Measurements from ENCODE around the gene ARID3A. TPM values are rescaled to one million over a fixed set of nuclear protein-coding genes. Genes with fewer than 3 reads are reported as not detected.
"Not testable (repeated sequence)": the region's sequence is repeated elsewhere in the genome, so short reads cannot be mapped to it uniquely, and the experiment has no call there.

ARID3A gene
- total RNA-seq, 4 donors from 2014 or later: 1.8 to 9.9 (median 7.8) TPM

- TF ChIP-seq, protein P1, sequence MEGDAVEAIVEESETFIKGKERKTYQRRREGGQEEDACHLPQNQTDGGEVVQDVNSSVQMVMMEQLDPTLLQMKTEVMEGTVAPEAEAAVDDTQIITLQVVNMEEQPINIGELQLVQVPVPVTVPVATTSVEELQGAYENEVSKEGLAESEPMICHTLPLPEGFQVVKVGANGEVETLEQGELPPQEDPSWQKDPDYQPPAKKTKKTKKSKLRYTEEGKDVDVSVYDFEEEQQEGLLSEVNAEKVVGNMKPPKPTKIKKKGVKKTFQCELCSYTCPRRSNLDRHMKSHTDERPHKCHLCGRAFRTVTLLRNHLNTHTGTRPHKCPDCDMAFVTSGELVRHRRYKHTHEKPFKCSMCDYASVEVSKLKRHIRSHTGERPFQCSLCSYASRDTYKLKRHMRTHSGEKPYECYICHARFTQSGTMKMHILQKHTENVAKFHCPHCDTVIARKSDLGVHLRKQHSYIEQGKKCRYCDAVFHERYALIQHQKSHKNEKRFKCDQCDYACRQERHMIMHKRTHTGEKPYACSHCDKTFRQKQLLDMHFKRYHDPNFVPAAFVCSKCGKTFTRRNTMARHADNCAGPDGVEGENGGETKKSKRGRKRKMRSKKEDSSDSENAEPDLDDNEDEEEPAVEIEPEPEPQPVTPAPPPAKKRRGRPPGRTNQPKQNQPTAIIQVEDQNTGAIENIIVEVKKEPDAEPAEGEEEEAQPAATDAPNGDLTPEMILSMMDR (IDR thresholded peaks at IDR 0.05 in 4 of 5, conservative IDR thresholded peaks at IDR 0.05 in 1 of 5): no peak
- no peak for TF ChIP-seq POLR2A (IDR thresholded peaks at IDR 0.05)
- H3K9me3 ChIP-seq: no peaks in the 10 kb centered on the region
- H3K4me3 ChIP-seq: peak overlapping the region; percentile 86 to 99 (median 90)
- in situ Hi-C loops (cut with MboI; ENCODE audit: low sequenced_read_pairs in 4 of 4): no loop called here
- no peaks in the 10 kb centered on the region for H3K36me3 ChIP-seq
- H3K27ac ChIP-seq: peak overlapping the region; percentile 89 to 94 (median 91)
- ATAC-seq (no peak), DNase-seq (no peak)
- intact Hi-C loops (cut with DNase I; ENCODE audit: low total_unique reads): loop anchor here (5.0 kb wide), 1 partner anchor 437 kb away; no protein-coding TSS in a partner anchor
- no peaks in the 10 kb centered on the region for H3K27me3 ChIP-seq
- peaks cover 50 to 62% of the 10 kb centered on the region in 2 donors for H3K4me1 ChIP-seq
These were observed 93.8 kb downstream of the ARID3A start for GRCh38 chr19:1019616-1019961.

DNA sequence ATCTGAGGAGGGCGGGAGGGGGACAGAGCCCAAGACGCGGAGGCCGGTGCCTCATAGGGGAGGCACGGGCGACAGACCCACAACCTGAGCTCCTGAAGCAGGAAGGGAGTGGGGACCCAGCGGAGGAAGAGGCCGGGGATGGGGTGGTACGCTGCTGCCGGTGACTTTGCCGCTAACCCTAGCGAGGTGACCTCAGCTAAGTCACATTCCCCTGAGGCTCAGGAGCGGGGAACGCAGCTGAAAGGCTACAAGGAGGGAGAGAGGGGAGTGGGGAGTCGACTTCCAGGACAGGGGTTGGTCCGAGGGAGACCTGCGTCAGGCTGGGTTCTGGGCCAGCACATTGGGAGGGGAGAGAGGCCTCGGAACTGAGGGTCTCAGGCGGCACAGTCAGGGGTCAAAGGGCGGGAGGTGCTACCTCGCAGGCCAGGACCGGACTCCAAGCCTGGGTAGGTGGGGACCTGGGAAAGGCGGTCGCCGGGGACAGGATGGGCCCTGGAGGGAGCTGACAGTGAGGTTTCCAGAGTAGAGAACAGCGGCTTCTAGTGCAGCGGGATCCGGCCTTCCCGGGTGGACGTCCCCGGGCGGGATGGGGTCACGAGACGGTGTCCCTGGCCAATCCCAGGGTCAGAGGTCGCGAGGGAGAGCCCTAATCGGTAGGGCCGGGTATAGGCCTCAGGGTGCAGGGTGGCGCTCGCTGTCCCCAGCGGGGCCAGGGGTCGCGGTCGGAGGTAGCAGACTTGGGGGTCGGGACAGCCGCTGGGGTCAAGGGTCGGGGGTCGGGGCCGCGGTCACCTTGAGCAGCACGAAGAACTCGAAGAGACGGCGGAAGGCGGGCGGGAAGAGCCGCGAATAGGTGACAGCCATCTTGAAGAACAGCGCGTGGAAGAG is 94.4 kb downstream of the ARID3A start:
- Histone ChIP-seq H3K36me3 (no peaks in the 10 kb centered on the region), H3K4me1 (peaks cover 46 to 55% of the 10 kb centered on the region in 2 donors), H3K27me3 (peaks cover 0 to 2% (median 1%) of the 10 kb centered on the region in 3 donors), H3K4me3 (peak overlapping the region; percentile 86 to 99 (median 90)), H3K27ac (peak overlapping the region; percentile 89 to 94 (median 91)), H3K9me3 (no peaks in the 10 kb centered on the region)
- intact Hi-C loops (cut with DNase I; ENCODE audit: low total_unique reads) (loop anchor here (5.0 kb wide), 2 partner anchors 82 to 438 kb away; partner anchors contain the start of gene GPX4), in situ Hi-C loops (cut with MboI; ENCODE audit: low sequenced_read_pairs in 4 of 4) (no loop called here)
- ATAC-seq (no peak), DNase-seq (peak in 1 of 2 donors; percentile 48)
- TF ChIP-seq, protein P1 (IDR thresholded peaks at IDR 0.05 in 4 of 5, conservative IDR thresholded peaks at IDR 0.05 in 1 of 5): no peak
- TF ChIP-seq POLR2A (IDR thresholded peaks at IDR 0.05): no peak

- H3K27me3 ChIP-seq: peaks cover 3 to 9% (median 8%) of the 10 kb centered on the region in 3 donors
- H3K27ac ChIP-seq: peak within 1 kb of the TSS; percentile 89 to 94 (median 91)
- peak; percentile 97 to 98 for DNase-seq
- peak; percentile 79 to 85 for ATAC-seq
- H3K9me3 ChIP-seq: no peaks in the 10 kb centered on the region
- H3K36me3 ChIP-seq: no peaks in the 10 kb centered on the region
- H3K4me1 ChIP-seq: peaks cover 40 to 48% of the 10 kb centered on the region in 2 donors
- intact Hi-C loops (cut with DNase I; ENCODE audit: low total_unique reads) (loop anchor here (1.0 to 5.0 kb wide), 3 partner anchors 20 to 81 kb away; partner anchors contain the start of genes GPX4 and WDR18), in situ Hi-C loops (cut with MboI; ENCODE audit: low sequenced_read_pairs in 4 of 4) (no loop called here)
- TF ChIP-seq, protein P1 (IDR thresholded peaks at IDR 0.05 in 4 of 5, conservative IDR thresholded peaks at IDR 0.05 in 1 of 5): peak in 1 of 5 experiments; percentile 27
- peak; percentile 77 to 85 for TF ChIP-seq POLR2A (IDR thresholded peaks at IDR 0.05)
- H3K4me3 ChIP-seq: peak within 1 kb of the TSS; percentile 86 to 99 (median 90)
These were observed 95.1 kb downstream of the ARID3A start, which contains the start of gene TMEM259 for GRCh38 chr19:1020868-1021425. Gene TMEM259, minus strand, starts transcription at chr19:1021123. Its CDS starts 127 bp downstream, at chr19:1020996.

DNA sequence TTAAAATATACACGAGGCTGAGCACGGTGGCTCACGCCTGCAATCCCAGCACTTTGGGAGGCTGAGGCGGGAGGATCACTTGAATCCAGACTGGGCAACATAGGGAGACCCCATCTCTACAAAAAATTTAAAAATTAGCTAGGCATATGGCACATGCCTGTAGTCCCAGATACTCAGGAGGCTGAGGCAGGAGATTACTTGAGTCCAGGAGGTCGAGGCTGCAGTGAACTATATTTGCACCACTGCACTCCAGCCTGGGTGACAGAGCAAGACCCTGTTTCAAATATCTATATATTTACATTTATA is 98.0 kb downstream of the ARID3A start:
- H3K9me3 ChIP-seq; H3K27ac ChIP-seq; in situ Hi-C loops (cut with MboI; ENCODE audit: low sequenced_read_pairs in 4 of 4); H3K36me3 ChIP-seq; DNase-seq; H3K4me3 ChIP-seq; ATAC-seq: not testable (repeated sequence)
- peaks cover 21 to 36% (median 32%) of the 10 kb centered on the region in 3 donors for H3K27me3 ChIP-seq
- peaks cover 11 to 27% of the 10 kb centered on the region in 2 donors for H3K4me1 ChIP-seq
- intact Hi-C loops (cut with DNase I; ENCODE audit: low total_unique reads): loop anchor here (5.0 kb wide), 1 partner anchor 78 kb away; the partner anchor contains the start of gene GPX4

GRCh38 chr19:1025080-1025479 is 99.2 kb downstream of the ARID3A start:
- H3K36me3 ChIP-seq; DNase-seq; H3K4me3 ChIP-seq; in situ Hi-C loops (cut with MboI; ENCODE audit: low sequenced_read_pairs in 4 of 4); H3K27ac ChIP-seq; intact Hi-C loops (cut with DNase I; ENCODE audit: low total_unique reads); H3K9me3 ChIP-seq; ATAC-seq: not testable (repeated sequence)
- Histone ChIP-seq H3K27me3 (peaks cover 21 to 36% (median 32%) of the 10 kb centered on the region in 3 donors), H3K4me1 (peaks cover 0 to 14% of the 10 kb centered on the region in 2 donors)

Other genes with a start within 250 kb of the ARID3A start
- gene FSTL3, start 249.6 kb upstream of the ARID3A start, total RNA-seq: 10 to 100 TPM in 3 of 4 donors, 1 to 10 TPM in 1; 7.5 to 20.1 (median 15.9) TPM
- gene PRSS57, start 230.6 kb upstream of the ARID3A start, total RNA-seq: not detected
- gene PALM, start 217.1 kb upstream of the ARID3A start, total RNA-seq: 10 to 100 TPM in 1 of 4 donors, 1 to 10 TPM in 3; 4.4 to 10.2 (median 7.2) TPM
- 1 to 10 TPM in 1 of 4 donors, not detected in 3; 1.2 TPM for gene MISP, start 174.9 kb upstream of the ARID3A start, total RNA-seq
- 10 to 100 TPM; 29.8 to 51.7 (median 36.7) TPM for gene PTBP1, start 128.6 kb upstream of the ARID3A start, total RNA-seq
- not detected for gene PLPPR3, start 104.1 kb upstream of the ARID3A start, total RNA-seq
- not detected for gene AZU1, start 98.2 kb upstream of the ARID3A start, total RNA-seq
- under 1 TPM in 1 of 4 donors, not detected in 3; 0.51 TPM for gene PRTN3, start 85.0 kb upstream of the ARID3A start, total RNA-seq
- under 1 TPM in 2 of 4 donors, not detected in 2; 0.46 to 0.84 TPM for gene ELANE, start 73.7 kb upstream of the ARID3A start, total RNA-seq
- 100 to 1,000 TPM; 153 to 309 (median 210) TPM for gene CFD, start 66.4 kb upstream of the ARID3A start, total RNA-seq
- gene MED16, start 32.8 kb upstream of the ARID3A start, total RNA-seq: 10 to 100 TPM; 22.0 to 67.6 (median 54.6) TPM
- not detected for gene RNU6-9, start 32.6 kb upstream of the ARID3A start, total RNA-seq
- gene R3HDM4, start 12.8 kb upstream of the ARID3A start, total RNA-seq: 10 to 100 TPM; 37.2 to 49.1 (median 44.3) TPM
- not detected for gene KISS1R, start 8.7 kb upstream of the ARID3A start, total RNA-seq
- 10 to 100 TPM in 3 of 4 donors, 1 to 10 TPM in 1; 4.4 to 59.0 (median 28.6) TPM for gene WDR18, start 58.3 kb downstream of the ARID3A start, total RNA-seq
- gene GRIN3B, start 74.4 kb downstream of the ARID3A start, total RNA-seq: not detected
- 100 to 1,000 TPM in 3 of 4 donors, 10 to 100 TPM in 1; 98.5 to 150 (median 124) TPM for gene TMEM259, start 95.1 kb downstream of the ARID3A start, total RNA-seq
- gene RNU6-2, start 95.5 kb downstream of the ARID3A start, total RNA-seq: not detected
- gene CNN2, start 100.6 kb downstream of the ARID3A start, total RNA-seq: 10 to 100 TPM in 1 of 4 donors, 1 to 10 TPM in 3; 2.2 to 10.1 (median 4.1) TPM
- 10 to 100 TPM in 3 of 4 donors, 1 to 10 TPM in 1; 6.0 to 20.0 (median 15.0) TPM for gene ABCA7, start 114.1 kb downstream of the ARID3A start, total RNA-seq
- 1 to 10 TPM in 3 of 4 donors, under 1 TPM in 1; 0.83 to 7.6 (median 3.4) TPM for gene ARHGAP45, start 141.1 kb downstream of the ARID3A start, total RNA-seq
- gene POLR2E, start 169.3 kb downstream of the ARID3A start, total RNA-seq: 100 to 1,000 TPM; 118 to 263 (median 228) TPM
- gene GPX4, start 178.0 kb downstream of the ARID3A start, total RNA-seq: 100 to 1,000 TPM; 616 to 907 (median 819) TPM
- 10 to 100 TPM; 22.2 to 49.8 (median 30.9) TPM for gene SBNO2, start 248.2 kb downstream of the ARID3A start, total RNA-seq

All from gastrocnemius medialis (tissue), 4 donors.